NCI-H748 (cell line): ENCODE measurements around the gene ZNF609.

Experiments
- DNase-seq: peaks from one replicate; lab custom pipeline; 2025; ENCODE audit not compliant: unreplicated experiment; lab: John Stamatoyannopoulos, UW

The ZNF609 gene

DNA sequence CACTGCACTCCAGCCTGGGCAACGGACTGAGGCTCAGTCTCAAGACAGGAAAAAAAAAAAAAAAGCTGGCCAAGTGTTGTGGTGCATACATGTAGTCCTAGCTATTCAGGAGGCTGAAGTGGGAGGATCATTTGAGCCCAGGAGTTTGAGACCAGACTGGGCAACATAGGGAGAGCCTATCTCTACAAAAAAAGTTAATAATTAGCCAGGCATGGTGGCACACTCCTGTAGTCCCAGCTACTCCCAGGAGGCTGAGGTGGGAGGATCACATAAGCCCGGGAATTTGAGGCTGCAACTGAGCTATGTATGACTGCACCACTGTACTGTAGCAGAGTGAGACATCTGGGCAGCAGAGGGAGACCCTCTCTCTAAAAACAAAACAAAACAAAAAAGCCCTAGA, 256.1 kb downstream of the ZNF609 start:
- DNase-seq, result no peak

DNA sequence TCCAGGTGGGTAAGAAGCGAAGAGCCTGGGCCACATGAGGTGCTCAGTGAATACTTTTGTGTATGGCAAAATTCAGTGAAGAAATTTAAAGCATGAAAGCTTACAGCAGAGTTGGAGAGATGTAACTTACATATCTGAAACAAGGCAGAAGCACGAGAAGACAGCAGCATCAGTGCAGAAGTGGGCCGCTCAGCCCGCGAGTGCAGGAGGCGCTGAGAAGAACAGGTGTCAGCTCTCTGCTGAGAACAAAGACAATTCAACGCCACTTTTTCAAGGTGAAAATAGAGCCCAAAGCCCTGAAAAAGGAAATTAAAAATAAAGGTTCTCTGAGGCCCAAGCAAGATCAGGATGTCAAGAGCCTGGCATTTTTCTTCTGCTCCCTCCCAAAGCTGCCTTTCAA, 256.8 kb downstream of the ZNF609 start:
- no peak for DNase-seq

DNA sequence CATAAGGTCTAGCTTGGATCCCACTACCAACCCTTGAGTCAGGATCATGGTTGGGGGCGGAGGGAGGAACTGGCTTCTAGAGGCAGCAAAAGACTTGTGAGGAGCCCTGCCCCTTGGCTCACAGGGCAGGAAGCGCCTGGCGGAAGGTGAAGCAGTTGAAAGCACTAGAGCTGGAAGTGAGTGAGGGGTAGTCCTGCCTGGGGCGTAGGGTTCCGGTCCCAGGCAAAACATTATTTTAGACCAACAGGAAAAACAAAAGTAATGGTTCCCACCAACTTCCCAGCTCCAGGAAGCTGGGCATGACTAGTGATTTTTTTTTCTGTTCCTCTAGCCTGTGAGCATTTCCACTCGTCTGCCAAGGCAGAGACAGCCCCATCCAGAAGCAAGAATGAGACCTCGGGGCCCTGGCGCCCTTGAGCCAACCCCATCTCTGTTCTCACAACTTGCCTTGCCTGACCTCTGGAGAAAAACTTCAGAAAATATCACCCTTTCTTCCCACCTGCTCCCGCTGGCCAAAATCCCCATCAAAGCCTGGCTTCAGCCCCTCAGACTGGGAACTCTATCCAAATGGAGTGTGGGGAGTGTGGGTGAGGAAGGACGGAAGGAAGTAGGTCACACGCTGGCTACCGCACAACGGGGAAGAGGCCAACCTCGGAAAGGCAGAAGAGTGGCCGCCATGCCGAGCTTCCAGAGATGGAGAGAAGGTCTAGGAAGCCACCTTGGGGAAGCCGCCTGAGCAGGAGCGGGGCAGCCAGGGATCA, 257.5 kb downstream of the ZNF609 start:
- DNase-seq, result no peak

DNA sequence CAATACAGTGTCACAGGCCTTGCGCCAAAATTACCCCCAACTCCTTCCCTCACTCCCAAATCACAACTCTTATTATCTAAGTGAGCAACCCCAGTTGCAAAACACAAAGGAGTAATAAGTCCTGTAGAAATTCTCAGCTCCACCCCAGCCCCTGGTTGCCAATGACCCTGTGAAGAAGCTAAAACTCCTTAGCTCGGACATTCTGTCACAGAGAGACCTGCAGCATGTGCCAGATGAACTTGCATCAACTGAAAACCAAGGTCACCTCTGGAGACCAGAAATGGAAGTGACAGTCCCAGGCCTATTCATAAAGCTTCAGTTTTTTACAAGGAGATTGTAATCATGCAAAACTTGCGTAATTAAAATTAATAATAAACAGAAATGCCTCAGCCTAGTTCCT, 259.8 kb downstream of the ZNF609 start:
- DNase-seq, result no peak

DNA sequence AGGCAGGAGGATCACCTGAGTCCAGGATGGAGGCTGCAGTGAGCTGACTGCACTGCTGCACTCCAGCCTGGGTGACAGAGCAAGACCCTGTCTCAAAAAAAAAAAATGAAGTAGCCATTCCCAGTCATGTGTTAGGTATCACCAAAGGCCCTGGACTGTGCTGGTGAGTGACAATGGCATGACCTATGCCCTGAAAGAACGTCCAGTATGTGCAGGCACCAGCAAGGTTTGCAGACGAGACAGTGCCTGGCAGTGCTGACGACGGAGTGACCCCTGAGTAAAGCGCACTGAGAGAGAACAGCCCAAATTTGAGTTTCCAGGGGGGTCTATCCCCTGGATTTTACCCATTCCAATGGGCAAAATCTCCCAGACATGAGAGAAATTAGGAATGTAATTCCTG, 269.8 kb downstream of the ZNF609 start:
- no peak for DNase-seq

DNA sequence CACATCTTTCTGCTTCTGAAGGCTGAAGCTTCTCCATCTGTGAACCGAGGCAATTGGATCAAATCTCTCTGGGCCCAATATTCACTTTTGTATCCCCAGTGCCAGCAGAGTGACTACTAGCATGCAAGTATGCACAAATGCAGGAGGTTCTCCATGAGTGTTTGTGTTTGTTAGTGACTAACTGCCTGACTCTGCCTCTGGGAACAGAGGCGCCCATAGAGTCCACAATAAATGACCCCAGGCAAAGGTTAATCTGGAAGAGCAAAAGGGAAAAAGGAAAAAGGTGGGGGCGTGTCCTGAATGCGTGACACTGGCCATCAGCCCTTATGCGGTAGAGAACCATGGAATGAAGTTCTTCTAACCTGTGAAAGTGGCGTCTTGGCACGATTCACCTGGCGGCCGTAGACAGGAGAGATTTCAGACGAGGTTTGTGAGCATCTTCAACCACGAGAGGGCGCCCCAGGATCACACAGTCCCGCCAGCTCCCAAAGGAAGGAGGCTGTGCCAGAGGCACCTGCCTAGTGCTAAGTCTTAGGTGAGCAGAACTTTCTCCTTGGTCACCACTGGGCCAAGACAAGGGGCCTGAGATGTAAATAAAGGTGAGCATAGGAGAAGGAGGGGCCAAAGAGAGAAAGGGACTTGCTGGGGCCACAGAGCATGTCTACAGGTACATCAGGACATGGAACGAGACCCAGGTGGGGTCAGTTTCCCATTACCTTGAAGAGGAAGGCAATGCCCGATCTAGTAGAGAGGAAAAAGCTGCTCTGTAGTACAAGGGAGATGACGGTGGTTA, 270.8 kb downstream of the ZNF609 start:
- peak; percentile 72 for DNase-seq

DNA sequence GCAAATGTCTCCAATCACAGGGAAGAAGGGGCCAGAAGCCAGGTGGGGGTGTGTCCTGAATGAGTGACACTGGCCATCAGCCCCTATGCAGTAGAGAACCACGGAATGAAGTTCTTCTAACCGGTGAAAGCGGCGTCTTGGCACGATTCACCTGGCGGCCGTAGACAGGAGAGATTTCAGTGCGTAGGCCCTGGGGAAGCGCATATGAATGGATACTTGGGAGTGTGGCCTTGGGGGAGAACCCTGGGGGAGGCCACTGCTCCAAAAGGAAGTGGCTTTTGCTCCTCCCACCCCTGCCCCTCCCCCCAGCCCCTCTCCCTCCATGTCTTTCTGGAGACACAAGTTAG, 271.4 kb downstream of the ZNF609 start:
- DNase-seq, result no peak

DNA sequence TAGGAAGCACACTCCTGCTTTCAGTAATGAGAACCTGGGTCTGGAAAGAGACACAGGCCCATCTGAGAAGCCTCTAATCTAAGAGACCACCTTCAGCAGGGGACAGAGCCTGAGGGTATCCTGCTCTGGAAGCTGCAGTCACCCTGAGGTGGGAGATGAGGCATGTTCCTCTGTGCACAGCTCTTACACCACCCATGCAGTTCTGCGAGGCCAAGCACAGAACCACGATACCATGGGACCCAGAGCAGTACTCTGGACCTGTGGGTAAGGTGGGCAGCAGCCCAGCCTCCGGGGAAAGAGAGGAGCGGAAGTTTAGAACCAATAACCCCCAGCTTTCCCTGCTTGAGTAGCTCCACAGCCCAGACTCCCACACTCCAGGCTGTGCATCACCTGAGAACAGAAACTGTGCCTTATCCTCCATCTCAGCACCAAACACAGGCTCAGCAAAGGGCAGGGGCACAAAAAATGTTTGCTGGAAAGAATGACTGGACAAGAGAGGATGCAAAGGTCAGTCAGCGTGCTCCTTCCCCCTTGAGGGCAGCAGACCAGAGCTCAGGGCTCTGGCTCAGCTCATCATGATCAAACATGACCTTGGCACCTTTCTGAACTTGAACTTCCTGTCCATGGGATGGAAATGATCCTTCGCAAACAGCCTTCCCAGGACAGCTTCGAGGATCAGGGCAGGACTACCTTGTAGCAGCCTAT, 271.9 kb downstream of the ZNF609 start:
- no peak for DNase-seq
